Measurements from ENCODE around the gene TMEM165. TPM values are rescaled to one million over a fixed set of nuclear protein-coding genes. Genes with fewer than 3 reads are reported as not detected.

The TMEM165 gene
- total and polyA plus RNA-seq, 9 of the 15 experiments (the other 6 are each of a cell fraction or from before 2014, with no cell fraction given), result 21.3 to 145 (median 96.8) TPM

DNA sequence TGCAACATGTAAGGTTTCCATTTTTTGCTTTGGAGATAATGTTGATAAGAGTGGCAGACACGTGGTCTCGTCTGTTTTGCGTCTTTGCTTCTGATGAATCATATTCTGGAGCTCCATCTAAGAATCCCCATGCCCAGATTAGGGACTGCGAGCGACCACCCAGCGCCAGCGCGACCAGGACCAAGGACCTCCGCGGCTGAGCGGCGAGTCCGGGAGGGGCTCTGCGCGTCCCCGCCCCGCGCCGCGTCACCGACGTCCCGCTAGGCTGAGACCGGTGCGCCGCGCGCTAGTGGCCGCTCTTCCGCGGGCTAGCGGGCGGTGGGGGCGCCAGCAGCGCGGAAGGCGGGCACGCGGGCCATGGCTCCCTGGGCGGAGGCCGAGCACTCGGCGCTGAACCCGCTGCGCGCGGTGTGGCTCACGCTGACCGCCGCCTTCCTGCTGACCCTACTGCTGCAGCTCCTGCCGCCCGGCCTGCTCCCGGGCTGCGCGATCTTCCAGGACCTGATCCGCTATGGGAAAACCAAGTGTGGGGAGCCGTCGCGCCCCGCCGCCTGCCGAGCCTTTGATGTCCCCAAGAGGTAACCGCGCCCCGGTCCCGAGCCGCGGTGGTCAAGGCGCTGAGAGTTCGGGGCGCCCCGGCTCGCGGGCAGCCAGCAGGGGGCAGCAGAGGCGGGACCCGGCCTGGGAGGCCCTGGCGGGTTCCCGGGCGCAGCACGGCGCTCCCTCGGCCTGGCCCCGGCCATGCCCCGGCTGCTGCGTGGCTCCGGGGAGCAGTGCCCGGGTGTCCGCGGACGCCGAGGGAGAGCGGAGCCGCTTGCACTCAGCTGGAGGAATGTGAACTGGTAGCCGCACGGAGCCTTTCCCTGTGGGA lies 49.5 kb upstream of the TMEM165 start, which contains the start of gene SRD5A3 (continued):
- TF ChIP-seq MYNN (IDR thresholded peaks at IDR 0.05) (no peak; the same call in 1 of the 2 replicates), MYNN (CRISPR knock-in tag; IDR thresholded peaks at IDR 0.05) (no peak), JUNB (CRISPR knock-in tag; conservative IDR thresholded peaks at IDR 0.05) (no peak), MCM5 (IDR thresholded peaks at IDR 0.05; ENCODE audit: low read depth) (no peak), LARP7 (IDR thresholded peaks at IDR 0.05) (no peak), ZNF695 (CRISPR knock-in tag; IDR thresholded peaks at IDR 0.05) (no peak), TAF7 (tag; IDR thresholded peaks at IDR 0.05) (peak; percentile 7; the same call in 1 of the 2 replicates), KAT7 (CRISPR knock-in tag; IDR thresholded peaks at IDR 0.05; ENCODE audit: borderline replicate concordance) (peak; percentile 99), NFATC3 (IDR thresholded peaks at IDR 0.05) (no peak), PRMT5 (CRISPR knock-in tag; IDR thresholded peaks at IDR 0.05) (no peak), ZNF668 (CRISPR knock-in tag; IDR thresholded peaks at IDR 0.05) (no peak), MTA2 (IDR thresholded peaks at IDR 0.05; ENCODE audit: low read depth) (no peak), ELF4 (CRISPR knock-in tag; IDR thresholded peaks at IDR 0.05) (no peak), OTX1 (CRISPR knock-in tag; IDR thresholded peaks at IDR 0.05) (no peak), SP2 (IDR thresholded peaks at IDR 0.05; ENCODE audit: extremely low read depth, low read depth, low read length, poor library complexity, severe bottlenecking) (no peak), PURB (CRISPR knock-in tag; IDR thresholded peaks at IDR 0.05; ENCODE audit: low read depth) (no peak), TCF3 (CRISPR knock-in tag; IDR thresholded peaks at IDR 0.05) (peak; percentile 6; the same call in 1 of the 2 replicates), HNRNPLL (IDR thresholded peaks at IDR 0.05; ENCODE audit: low read depth, low read length, poor library complexity, severe bottlenecking) (peak; percentile 98)
- TF ChIP-seq, protein P1, sequence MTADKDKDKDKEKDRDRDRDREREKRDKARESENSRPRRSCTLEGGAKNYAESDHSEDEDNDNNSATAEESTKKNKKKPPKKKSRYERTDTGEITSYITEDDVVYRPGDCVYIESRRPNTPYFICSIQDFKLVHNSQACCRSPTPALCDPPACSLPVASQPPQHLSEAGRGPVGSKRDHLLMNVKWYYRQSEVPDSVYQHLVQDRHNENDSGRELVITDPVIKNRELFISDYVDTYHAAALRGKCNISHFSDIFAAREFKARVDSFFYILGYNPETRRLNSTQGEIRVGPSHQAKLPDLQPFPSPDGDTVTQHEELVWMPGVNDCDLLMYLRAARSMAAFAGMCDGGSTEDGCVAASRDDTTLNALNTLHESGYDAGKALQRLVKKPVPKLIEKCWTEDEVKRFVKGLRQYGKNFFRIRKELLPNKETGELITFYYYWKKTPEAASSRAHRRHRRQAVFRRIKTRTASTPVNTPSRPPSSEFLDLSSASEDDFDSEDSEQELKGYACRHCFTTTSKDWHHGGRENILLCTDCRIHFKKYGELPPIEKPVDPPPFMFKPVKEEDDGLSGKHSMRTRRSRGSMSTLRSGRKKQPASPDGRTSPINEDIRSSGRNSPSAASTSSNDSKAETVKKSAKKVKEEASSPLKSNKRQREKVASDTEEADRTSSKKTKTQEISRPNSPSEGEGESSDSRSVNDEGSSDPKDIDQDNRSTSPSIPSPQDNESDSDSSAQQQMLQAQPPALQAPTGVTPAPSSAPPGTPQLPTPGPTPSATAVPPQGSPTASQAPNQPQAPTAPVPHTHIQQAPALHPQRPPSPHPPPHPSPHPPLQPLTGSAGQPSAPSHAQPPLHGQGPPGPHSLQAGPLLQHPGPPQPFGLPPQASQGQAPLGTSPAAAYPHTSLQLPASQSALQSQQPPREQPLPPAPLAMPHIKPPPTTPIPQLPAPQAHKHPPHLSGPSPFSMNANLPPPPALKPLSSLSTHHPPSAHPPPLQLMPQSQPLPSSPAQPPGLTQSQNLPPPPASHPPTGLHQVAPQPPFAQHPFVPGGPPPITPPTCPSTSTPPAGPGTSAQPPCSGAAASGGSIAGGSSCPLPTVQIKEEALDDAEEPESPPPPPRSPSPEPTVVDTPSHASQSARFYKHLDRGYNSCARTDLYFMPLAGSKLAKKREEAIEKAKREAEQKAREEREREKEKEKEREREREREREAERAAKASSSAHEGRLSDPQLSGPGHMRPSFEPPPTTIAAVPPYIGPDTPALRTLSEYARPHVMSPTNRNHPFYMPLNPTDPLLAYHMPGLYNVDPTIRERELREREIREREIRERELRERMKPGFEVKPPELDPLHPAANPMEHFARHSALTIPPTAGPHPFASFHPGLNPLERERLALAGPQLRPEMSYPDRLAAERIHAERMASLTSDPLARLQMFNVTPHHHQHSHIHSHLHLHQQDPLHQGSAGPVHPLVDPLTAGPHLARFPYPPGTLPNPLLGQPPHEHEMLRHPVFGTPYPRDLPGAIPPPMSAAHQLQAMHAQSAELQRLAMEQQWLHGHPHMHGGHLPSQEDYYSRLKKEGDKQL (CRISPR knock-in tag; IDR thresholded peaks at IDR 0.05; ENCODE audit: borderline replicate concordance), result peak; percentile 52; the same call in 1 of the 2 replicates
- TF ChIP-seq, protein P2, sequence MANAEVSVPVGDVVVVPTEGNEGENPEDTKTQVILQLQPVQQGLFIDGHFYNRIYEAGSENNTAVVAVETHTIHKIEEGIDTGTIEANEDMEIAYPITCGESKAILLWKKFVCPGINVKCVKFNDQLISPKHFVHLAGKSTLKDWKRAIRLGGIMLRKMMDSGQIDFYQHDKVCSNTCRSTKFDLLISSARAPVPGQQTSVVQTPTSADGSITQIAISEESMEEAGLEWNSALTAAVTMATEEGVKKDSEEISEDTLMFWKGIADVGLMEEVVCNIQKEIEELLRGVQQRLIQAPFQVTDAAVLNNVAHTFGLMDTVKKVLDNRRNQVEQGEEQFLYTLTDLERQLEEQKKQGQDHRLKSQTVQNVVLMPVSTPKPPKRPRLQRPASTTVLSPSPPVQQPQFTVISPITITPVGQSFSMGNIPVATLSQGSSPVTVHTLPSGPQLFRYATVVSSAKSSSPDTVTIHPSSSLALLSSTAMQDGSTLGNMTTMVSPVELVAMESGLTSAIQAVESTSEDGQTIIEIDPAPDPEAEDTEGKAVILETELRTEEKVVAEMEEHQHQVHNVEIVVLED (CRISPR knock-in tag; IDR thresholded peaks at IDR 0.05), result peak; percentile 93
- TF ChIP-seq, protein P3, sequence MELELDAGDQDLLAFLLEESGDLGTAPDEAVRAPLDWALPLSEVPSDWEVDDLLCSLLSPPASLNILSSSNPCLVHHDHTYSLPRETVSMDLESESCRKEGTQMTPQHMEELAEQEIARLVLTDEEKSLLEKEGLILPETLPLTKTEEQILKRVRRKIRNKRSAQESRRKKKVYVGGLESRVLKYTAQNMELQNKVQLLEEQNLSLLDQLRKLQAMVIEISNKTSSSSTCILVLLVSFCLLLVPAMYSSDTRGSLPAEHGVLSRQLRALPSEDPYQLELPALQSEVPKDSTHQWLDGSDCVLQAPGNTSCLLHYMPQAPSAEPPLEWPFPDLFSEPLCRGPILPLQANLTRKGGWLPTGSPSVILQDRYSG (tag; conservative IDR thresholded peaks at IDR 0.05; ENCODE audit: low read depth), result no peak; the same call in 1 of the 2 replicates
